Right renal cortex interstitium (tissue), 3 donors: Measurements from ENCODE around the gene ARL8B. TPM values are rescaled to one million over a fixed set of nuclear protein-coding genes. Genes with fewer than 3 reads are reported as not detected.
"Not testable (repeated sequence)": the region's sequence is repeated elsewhere in the genome, so short reads cannot be mapped to it uniquely, and the experiment has no call there.

Experiments used
- DNase-seq, 3 donors: peaks; one replicate each; pipeline ENCODE4 v3.0.0-alpha.2; 2013; ENCODE audit warnings: low read depth in 3 of 3, low spot score in 2 of 3
- polyA plus RNA-seq, 3 donors: library from polyadenylated mRNA; unstranded; fragments of 120-200 nt; gene quantifications; one replicate each; pipeline ENCODE4 v1.2.1, GENCODE V29; 2013; ENCODE audit not compliant: insufficient read length in 3 of 3

The ARL8B gene
- polyA plus RNA-seq, 3 donors: 73.7 to 77.5 (median 75.3) TPM

DNA sequence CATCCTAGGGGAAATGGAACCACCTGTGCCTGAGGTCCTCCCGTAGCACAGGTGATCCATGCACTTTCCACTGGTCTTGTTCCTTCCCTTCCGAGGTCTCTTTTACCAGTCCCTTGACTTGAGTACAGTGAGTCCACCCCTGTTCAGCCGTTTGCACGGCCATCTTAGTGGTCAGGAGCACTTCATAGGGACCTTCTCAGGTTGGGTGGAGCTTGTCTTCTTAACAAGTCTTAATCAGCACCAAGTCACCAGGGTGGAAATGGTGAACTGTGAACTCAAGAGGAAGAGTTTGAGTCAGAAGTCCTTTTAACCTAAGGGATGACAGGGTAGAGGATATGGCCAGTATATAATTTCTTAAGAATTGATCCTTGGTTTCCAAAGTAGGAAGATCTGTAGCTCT, 21.4 kb downstream of the ARL8B start:
- no peak for DNase-seq

DNA sequence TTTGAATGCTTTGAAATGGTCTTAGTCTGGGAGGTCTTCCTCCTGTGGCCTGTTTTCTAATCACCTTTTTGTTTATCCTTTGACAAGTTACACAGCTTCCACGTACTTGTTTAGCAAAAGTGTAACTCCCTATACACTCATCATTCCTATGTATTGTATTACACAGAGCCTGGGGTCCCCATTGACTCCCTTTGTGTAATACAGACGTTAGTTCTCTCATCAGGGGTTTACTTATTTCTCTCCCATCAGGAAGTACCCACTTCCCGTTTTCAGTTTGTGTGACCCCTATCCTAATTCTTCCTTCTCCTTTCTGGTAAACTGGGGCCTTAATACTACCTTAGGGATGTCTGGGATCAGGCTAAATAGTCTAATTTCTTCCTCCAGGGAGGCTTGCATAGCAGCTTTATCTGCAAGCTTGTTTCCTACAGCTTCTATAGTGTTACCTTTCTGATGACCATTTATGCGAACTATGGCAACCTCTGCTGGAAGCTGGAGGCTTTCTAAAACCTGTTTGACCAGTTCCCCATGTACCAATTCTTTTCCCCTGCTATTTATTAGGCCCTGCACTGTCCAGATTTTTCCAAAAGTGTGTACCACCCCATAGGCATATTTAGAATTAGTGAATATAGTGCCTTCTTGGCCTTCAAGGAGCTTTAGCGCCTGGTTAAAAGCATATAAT, 22.4 kb downstream of the ARL8B start:
- DNase-seq: no peak

DNA sequence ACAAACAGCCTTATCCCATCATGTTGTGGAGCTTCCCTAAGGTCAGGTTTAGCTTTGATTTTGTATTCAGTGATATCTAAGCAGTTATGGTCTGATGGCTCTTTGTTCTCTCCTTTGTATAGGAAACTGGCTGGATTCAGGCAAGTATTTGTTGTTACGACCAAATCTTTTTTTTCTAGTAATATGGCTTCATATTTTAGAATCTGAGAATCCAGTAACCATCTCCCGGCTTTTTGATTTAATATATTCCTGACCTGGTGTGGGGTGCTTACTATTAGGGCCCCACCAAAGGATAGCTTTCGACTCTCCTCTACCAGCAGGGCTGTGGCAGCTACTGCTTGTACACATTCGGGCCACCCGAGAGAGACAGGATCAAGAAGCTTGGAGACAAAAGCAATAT, 23.0 kb downstream of the ARL8B start:
- no peak for DNase-seq

DNA sequence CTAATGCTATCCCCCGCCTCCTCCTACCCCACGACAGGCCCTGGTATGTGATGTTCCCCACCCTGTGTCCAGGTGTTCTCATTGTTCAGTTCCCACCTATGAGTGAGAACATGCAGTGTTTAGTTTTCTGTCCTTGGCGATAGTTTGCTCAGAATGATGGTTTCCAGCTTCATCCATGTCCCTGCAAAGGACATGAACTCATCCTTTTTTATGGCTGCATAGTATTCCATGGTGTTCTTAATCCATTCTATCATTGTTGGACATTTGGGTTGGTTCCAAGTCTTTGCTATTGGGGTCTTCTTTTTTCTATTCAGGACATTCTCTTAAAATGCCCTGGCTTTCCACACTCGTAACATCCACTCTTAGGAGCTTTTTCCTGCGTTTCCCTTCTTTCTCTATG, 25.1 kb downstream of the ARL8B start:
- DNase-seq: not testable (repeated sequence)

DNA sequence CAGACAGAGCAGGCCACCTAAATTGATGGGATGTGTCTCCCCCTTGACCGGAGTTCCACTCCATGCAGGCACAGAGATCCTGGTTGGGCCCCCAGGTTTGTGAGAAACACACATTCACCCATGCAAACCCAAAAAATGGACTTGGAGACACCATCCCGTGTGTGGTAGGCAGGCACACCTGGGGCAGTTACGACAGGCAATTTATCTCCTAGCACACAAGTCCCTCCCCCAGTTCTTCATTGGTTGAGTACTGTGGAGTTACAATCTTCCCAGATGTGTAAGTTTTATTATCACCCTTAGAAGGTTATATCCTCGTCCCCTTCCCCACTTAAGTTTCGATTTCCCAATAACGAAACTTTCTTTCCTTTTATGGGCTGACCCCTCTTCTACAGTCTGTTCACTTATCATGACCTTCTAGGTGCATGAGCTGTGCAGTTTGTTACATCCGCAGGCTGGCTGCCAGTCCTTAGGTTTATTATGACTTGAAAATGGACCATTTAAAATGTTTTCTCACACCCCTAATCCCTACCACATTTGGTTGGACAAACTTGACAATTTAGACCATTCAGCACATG, 27.3 kb downstream of the ARL8B start:
- DNase-seq: no peak

- no peak for DNase-seq
Observed at GRCh38 chr3:5151586-5151985, 29.5 kb downstream of the ARL8B start.

DNA sequence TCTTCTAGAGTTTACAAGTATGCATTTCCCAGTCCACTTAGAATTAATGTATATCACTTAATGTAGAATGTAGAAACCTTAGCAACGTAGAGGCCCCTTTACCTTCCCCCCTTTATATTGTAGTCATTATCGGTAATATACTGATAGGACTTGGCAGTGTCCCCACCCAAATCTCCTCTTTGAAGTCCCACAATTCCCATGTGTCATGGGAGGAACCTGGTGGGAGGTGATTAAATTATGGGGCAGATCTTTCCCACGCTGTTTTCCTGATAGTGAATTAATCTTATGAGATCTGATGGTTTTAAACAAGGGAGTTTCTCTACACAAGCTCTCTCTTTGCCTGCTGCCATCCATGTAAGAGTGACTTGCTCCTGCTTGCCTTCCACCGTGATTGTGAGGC, 31.0 kb downstream of the ARL8B start:
- no peak for DNase-seq

DNA sequence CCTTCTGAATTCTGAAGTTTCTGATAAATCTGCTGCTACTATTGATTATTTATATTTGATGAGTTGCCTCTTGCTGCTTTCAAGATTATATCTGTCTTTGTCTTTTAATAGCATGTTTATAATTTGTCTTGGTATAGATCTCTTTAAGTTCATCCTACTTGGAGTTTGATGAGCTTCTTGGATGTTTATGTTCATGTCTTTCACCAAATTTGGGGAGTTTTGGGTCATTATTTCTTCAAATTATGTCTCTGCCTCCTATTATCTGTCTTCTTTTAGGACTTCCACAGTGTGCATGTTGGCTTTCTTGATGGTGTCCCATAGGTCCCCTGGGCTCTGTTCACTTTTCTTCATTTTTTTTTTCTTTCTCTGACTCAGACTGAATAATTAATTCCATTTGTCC, 33.1 kb downstream of the ARL8B start:
- no peak for DNase-seq

DNA sequence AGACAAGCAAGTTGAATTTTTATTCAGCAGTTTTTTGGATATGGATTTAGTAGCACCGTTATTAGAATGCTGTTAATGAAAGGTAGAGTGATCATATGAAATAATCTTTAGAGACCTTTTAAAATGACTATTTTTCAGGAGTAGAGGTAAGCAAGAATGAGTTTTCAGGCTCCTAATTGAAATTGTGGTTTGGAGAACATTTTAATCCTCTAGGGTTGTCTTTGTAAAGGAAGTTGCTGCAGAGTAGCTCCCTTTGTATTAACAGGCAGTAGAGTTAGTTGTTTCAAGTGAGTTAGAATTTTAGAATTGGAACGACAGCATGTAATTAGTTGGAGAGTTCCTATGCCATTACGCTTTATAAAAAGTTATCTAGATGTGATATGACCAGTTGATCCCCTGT, 38.2 kb downstream of the ARL8B start:
- DNase-seq: no peak

- DNase-seq: no peak
Observed at GRCh38 chr3:5160940-5161858, 39.1 kb downstream of the ARL8B start.

DNA sequence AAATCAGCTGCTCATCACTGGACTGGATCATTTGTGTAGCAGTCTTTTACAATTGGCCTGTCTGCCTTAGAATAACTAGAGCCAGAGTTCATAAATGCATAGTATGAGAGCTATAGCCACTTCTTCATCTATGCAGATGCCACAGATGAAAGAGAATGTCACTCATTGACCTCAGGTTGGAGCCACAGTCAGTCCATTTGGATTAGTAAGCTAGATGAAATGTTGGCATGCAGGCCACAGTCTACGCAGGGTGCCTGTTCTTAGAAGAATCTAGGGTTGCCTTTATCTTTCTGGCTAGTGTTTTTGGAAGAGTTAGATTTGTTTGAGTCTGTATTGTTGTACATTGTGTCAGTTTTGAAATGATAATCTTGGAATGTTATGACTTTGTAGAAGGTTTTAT, 40.0 kb downstream of the ARL8B start:
- no peak for DNase-seq

- DNase-seq: no peak
Observed at GRCh38 chr3:5165698-5166097, 43.6 kb downstream of the ARL8B start.

DNA sequence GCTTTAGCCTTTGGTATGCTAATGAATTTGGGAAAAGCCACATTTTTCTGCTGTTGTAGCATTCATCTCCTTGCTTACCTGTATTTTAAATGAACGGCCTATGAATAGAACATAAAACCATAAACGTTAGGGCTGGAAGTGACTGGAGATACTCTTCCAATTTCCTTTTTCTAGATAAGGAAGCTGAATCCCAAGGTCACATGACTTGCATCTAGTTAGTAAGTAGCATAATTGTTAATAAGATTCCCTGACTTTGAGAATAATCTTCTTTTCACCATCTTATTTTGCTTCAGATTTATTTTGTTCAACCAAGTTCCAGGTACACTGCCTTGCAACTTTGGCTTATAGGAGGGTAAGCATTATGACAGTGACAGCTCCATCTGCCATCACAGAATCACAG, 44.8 kb downstream of the ARL8B start:
- DNase-seq: no peak

GRCh38 chr3:5168110-5168509, 46.0 kb downstream of the ARL8B start:
- DNase-seq: no peak

DNA sequence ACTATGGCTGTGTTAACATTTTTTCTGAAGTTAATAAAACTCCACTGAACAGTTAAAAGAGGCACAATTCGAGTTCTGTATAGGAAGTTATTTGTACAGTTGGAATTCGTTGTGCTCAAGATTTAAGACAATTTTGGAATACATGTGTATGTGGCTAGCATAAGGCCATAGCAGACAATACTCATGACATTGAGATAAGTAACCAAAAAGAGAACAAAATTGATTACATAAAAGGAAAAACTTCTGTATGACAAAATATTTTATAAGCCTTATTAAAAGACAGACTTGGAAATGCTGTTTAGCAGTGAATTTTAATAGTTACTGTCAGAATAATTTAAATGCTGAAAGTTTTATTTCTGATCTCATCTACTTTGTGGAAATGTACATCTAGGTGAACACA, 47.7 kb downstream of the ARL8B start:
- no peak for DNase-seq

DNA sequence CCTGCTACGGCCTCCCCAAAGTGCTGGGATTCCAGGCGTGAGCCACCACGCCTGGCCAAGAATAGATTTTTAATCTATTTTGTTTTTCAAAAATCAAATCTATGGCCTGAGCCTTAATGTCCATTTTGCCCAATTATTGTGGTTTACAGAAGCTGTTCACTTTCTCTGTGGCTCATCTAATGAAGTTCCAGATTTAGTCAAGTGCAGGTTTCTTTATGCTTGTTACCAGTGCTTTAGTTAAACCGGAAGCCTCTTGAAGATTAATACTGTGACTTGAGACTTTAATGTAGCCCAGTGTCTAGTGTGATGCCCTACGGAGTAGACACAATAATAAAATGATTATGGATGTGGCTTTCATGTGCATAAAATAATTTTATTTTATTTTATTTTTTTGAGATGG, 48.9 kb downstream of the ARL8B start:
- no peak for DNase-seq

- no peak for DNase-seq
Observed at GRCh38 chr3:5172018-5172417, 49.9 kb downstream of the ARL8B start.

- DNase-seq: not testable (repeated sequence)
Observed at GRCh38 chr3:5179036-5179435, 56.9 kb downstream of the ARL8B start.

GRCh38 chr3:5181469-5182141, 59.5 kb downstream of the ARL8B start:
- DNase-seq: no peak

DNA sequence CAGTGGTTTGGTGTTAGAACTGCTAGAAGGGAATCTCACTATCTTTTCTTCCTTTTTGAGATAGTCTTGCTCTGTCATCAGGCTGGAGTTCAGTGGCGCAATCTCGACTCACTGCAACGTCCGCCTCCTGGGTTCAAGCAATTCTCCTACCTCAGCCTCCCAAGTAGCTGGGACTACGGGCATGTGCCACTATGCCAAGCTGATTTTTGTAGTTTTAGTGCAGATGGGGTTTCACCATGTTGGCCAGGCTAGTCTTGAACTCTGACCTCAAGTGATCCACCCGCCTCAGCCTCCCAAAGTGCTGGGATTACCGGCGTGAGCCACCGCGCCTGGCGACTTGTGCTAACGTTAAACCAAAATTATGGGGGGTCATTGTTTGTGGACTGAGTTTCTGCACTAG, 61.6 kb downstream of the ARL8B start:
- DNase-seq: not testable (repeated sequence)

- DNase-seq: no peak
Observed at GRCh38 chr3:5184499-5184898, 62.4 kb downstream of the ARL8B start.
